HL-60 (cell line): ENCODE measurements around the gene LAPTM5.

Source experiments
- DNase-seq, 2 experiments: peaks; one replicate each; pipeline ENCODE4 v3.0.0-alpha.2; 2010 to 2020; ENCODE audit warnings: low read depth in 1 of 2, low spot score in 1 of 2
- H3K27ac ChIP-seq: fragments of 250-450 bp; sonication (Bioruptor Pico); replicated peaks from 2 replicates; pipeline ENCODE4 v1.5.1; 2020; ENCODE audit warnings: mild to moderate bottlenecking, moderate library complexity
- H3K27me3 ChIP-seq: fragments of 250-450 bp; sonication (Bioruptor Pico); 2 replicates; pipeline ENCODE4 v1.5.1; 2021; ENCODE audit warnings: mild to moderate bottlenecking, moderate library complexity; ENCODE audit not compliant: insufficient read depth, poor library complexity, severe bottlenecking
- H3K4me3 ChIP-seq: replicated peaks from 2 replicates; pipeline ENCODE4 v1.5.1; 2011; ENCODE audit warnings: mild to moderate bottlenecking, control low read depth, low read length; ENCODE audit not compliant: insufficient read depth
- GABPA ChIP-seq: IDR thresholded peaks from 2 replicates; pipeline ENCODE4 v1.6.1; 2012; ENCODE audit warnings: low read depth
- POLR2AphosphoS5 ChIP-seq: IDR thresholded peaks from 2 replicates; pipeline ENCODE4 v1.6.1; 2012; ENCODE audit warnings: low read depth
- SPI1 ChIP-seq: IDR thresholded peaks from 2 replicates; pipeline ENCODE4 v1.6.1; 2012; ENCODE audit warnings: low read depth, mild to moderate bottlenecking, borderline replicate concordance
- TF ChIP-seq, protein P1 (sequence below): IDR thresholded peaks from 2 replicates; pipeline ENCODE4 v1.6.1; 2012; ENCODE audit warnings: low read depth; ENCODE audit not compliant: insufficient replicate concordance
- TF ChIP-seq, protein P2 (sequence below): IDR thresholded peaks from one replicate; pipeline ENCODE4 v1.5.1; 2011; ENCODE audit warnings: low read length, control low read depth, inconsistent platforms; ENCODE audit not compliant: insufficient read depth

Gene LAPTM5

DNA sequence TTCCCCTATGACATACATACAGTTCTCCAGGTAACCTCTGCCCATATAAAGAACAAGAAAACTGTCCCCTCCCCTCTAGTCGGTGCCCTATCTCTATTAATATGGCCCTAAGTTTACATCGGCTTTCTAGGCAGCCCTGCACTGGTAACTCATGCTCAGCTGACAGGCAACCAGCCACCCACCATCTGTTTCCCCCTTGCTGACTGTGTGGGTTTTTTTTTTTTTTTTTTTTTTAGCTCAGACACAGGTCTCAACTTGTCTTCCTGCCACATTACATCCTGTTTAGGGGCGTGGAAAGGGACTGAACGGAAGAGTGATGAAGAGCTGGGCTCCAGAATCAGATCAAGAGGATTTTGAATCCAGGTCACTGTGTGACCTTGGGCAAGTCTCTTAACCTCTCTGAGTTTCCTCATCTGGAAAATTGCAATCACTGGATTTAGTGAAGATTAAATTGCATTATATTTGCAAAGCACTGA, 14.0 kb downstream of the LAPTM5 start:
- Histone ChIP-seq H3K27me3 (no peaks in the 10 kb centered on the region), H3K4me3 (no peak overlapping the region), H3K27ac (no peak overlapping the region)
- no peak for TF ChIP-seq GABPA
- peak in 1 of 2 experiments; percentile 34 for DNase-seq

DNA sequence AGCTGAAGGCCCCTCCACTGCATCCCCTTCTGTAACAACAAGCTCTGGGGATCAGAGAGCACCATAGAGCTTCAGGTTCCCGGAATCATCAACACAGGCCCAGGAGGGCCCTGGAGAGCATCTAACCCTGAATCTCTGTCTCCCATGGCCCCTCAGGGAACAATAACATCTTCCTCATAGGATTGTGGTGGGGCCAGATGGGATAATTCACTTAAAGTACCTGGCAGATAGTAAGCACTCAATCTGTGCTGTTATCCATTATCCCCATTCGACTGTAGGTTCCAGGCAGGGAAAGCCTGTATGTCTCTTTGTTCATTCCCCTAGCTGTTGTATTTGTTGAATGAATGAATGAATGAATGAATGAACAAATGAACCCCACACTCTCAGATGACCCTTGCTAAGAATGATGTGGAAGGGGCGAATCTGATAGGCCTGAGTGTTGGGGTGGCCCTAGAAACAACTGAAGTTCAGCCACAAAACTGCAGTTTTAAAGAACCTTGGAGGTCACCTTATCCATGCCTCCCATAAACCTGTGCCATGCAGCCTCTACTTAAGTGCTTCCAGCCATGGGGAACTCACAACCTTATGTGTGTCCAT, 14.5 kb downstream of the LAPTM5 start:
- no peak overlapping the region for H3K4me3 ChIP-seq

DNA sequence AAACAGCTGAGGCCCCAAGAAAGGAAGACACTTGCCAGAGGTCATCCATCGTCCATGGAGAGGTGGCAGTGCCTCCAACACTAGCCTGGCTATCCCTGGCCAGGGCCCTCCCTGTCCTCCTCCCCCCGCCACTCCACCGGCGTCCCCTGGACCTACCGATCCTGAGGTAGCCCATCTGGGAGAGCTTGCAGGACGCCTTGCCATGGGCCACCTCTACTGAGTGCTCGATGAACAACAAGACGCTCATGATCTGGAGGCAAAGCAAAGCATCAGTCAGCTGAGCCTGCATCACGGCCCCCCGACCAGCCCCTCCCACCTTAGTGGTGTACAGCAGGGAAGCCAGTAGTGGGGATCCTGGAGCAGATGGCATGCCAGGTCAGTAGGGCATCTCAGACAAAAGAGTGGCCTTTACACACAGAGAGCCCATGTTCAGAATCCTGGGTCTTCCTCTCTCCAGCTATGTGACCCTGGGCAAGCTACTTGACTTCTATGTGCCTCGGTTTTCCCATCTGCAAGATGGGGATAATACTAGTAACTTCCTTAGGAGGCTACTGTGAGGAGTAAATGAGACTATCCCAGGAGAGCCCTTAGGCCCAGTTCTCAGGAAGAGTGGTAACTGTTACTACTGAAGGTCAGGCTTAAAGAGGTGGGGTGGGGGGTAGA, 15.1 kb downstream of the LAPTM5 start:
- H3K27me3 ChIP-seq = no peaks in the 10 kb centered on the region
- no peak overlapping the region for H3K4me3 ChIP-seq
- TF ChIP-seq, protein P1, sequence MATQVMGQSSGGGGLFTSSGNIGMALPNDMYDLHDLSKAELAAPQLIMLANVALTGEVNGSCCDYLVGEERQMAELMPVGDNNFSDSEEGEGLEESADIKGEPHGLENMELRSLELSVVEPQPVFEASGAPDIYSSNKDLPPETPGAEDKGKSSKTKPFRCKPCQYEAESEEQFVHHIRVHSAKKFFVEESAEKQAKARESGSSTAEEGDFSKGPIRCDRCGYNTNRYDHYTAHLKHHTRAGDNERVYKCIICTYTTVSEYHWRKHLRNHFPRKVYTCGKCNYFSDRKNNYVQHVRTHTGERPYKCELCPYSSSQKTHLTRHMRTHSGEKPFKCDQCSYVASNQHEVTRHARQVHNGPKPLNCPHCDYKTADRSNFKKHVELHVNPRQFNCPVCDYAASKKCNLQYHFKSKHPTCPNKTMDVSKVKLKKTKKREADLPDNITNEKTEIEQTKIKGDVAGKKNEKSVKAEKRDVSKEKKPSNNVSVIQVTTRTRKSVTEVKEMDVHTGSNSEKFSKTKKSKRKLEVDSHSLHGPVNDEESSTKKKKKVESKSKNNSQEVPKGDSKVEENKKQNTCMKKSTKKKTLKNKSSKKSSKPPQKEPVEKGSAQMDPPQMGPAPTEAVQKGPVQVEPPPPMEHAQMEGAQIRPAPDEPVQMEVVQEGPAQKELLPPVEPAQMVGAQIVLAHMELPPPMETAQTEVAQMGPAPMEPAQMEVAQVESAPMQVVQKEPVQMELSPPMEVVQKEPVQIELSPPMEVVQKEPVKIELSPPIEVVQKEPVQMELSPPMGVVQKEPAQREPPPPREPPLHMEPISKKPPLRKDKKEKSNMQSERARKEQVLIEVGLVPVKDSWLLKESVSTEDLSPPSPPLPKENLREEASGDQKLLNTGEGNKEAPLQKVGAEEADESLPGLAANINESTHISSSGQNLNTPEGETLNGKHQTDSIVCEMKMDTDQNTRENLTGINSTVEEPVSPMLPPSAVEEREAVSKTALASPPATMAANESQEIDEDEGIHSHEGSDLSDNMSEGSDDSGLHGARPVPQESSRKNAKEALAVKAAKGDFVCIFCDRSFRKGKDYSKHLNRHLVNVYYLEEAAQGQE = no peak
- TF ChIP-seq, protein P2, sequence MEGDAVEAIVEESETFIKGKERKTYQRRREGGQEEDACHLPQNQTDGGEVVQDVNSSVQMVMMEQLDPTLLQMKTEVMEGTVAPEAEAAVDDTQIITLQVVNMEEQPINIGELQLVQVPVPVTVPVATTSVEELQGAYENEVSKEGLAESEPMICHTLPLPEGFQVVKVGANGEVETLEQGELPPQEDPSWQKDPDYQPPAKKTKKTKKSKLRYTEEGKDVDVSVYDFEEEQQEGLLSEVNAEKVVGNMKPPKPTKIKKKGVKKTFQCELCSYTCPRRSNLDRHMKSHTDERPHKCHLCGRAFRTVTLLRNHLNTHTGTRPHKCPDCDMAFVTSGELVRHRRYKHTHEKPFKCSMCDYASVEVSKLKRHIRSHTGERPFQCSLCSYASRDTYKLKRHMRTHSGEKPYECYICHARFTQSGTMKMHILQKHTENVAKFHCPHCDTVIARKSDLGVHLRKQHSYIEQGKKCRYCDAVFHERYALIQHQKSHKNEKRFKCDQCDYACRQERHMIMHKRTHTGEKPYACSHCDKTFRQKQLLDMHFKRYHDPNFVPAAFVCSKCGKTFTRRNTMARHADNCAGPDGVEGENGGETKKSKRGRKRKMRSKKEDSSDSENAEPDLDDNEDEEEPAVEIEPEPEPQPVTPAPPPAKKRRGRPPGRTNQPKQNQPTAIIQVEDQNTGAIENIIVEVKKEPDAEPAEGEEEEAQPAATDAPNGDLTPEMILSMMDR = no peak
- no peak for TF ChIP-seq SPI1
- TF ChIP-seq GABPA = no peak
- TF ChIP-seq POLR2AphosphoS5 = no peak
- no peak overlapping the region for H3K27ac ChIP-seq
- no peak for DNase-seq

More for the DNA sequence above, 14.5 kb downstream of the LAPTM5 start:
- no peaks in the 10 kb centered on the region for H3K27me3 ChIP-seq
- TF ChIP-seq GABPA (no peak), SPI1 (no peak), POLR2AphosphoS5 (no peak)
- TF ChIP-seq, protein P1 = no peak
- TF ChIP-seq, protein P2 = no peak
- H3K27ac ChIP-seq = no peak overlapping the region
- DNase-seq = no peak

DNA sequence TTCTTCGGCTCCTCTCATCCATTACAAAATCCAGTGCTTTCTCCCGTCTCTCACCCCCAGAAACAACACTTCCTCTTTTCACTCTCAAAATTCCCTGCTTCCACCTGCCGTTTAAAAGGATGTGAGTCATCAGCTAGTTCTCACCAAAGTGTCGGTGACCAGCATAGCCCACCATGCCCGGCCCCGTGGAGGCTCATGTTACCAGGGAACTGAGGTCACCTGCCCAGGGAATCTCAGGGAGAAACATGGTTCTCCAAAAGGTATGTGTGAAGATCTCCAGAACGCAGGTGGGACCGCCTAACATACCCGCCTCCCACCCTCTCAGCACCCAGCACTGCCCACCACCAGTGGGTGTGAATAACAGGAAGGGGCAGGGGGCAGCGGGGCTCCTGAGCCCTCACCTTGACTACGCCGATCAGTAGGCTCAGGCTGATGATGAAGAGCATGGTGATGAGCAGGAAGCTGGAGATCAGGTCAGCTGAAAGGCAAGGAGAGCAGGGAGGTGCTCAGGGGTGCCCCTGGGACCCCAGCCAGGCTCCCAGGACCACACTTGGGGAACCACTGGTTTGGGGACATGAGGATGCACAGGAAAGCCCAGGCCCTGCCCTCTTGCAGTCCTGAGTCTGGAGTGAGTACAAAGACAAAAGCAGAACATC, 16.2 kb downstream of the LAPTM5 start:
- DNase-seq = peak in 1 of 2 experiments; percentile 31
- TF ChIP-seq SPI1 = peak; percentile 93
- TF ChIP-seq, protein P2 = no peak
- Histone ChIP-seq H3K27me3 (no peaks in the 10 kb centered on the region), H3K27ac (no peak overlapping the region), H3K4me3 (no peak overlapping the region)
